Measurements from ENCODE around the gene EXOC4.

GRCh38 chr7:133475655-133476054 lies 222.8 kb downstream of the EXOC4 start:
- no peak for TF ChIP-seq PBX3 (CRISPR knock-in tag; IDR thresholded peaks at IDR 0.05; ENCODE audit: borderline replicate concordance)
- no peak for TF ChIP-seq IKZF5 (CRISPR knock-in tag; IDR thresholded peaks at IDR 0.05)
- no peak for TF ChIP-seq NFE2L2 (IDR thresholded peaks at IDR 0.05; ENCODE audit: low read length)
- TF ChIP-seq ZNF556 (CRISPR knock-in tag; IDR thresholded peaks at IDR 0.05; ENCODE audit: borderline replicate concordance), result no peak

Data from HepG2 (cell line).